AG04450 (cell line): ENCODE data around the gene C9orf85. TPM values are rescaled to one million over a fixed set of nuclear protein-coding genes. Genes with fewer than 3 reads are reported as not detected.
"Not testable (repeated sequence)": the region's sequence is repeated elsewhere in the genome, so short reads cannot be mapped to it uniquely, and the experiment has no call there.

Experiments used
- CTCF ChIA-PET: fragments of 300-600, 350-600 bp; formaldehyde crosslinking; extraction: SDS; loops from one replicate; lab custom pipeline; 2022; ENCODE audit warnings: antibody characterized with exemption, inconsistent platforms; lab: Charles Lee
- POLR2A ChIA-PET: fragments of 350-600 bp; formaldehyde crosslinking; extraction: SDS; loops from one replicate; lab custom pipeline; 2021; ENCODE audit warnings: antibody characterized with exemption, inconsistent platforms; lab: Yijun Ruan, JAX
- DNase-seq: peaks from one replicate; pipeline ENCODE4 v3.0.0-alpha.2; 2011; ENCODE audit warnings: low read depth, low spot score
- H3K27ac ChIP-seq: one replicate; pipeline ENCODE4 v1.5.1; 2012; ENCODE audit warnings: low read depth, low read length, control low read depth
- H3K27me3 ChIP-seq: one replicate; pipeline ENCODE4 v1.6.0; 2012; ENCODE audit warnings: low read length; ENCODE audit not compliant: control insufficient read depth, insufficient read depth
- H3K4me3 ChIP-seq: 2 replicates; pipeline ENCODE4 v1.5.1; 2011; ENCODE audit warnings: mild to moderate bottlenecking, low read depth, low read length, control low read depth
- H3K9me3 ChIP-seq: 2 replicates; pipeline ENCODE4 v1.5.1; 2012; ENCODE audit warnings: low read length; ENCODE audit not compliant: control insufficient read depth, insufficient read depth
- CTCF ChIP-seq: IDR thresholded peaks from 2 replicates; pipeline ENCODE4 v1.5.1; 2011; ENCODE audit warnings: low read depth, low read length, control low read depth, inconsistent platforms
- polyA plus RNA-seq: library from polyadenylated mRNA; depleted of rRNA; stranded (reverse); fragments of >200 nt; gene quantifications from 2 replicates; pipeline ENCODE4 v1.2.3, GENCODE V29; 2011

C9orf85 gene
- polyA plus RNA-seq, 1 experiment = 19.8 TPM

GRCh38 chr9:71895117-71895516, 16.3 kb upstream of the C9orf85 start:
- DNase-seq = no peak
- H3K27ac ChIP-seq = no peak overlapping the region
- POLR2A ChIA-PET = interaction anchor here (1.6 kb wide), 1 partner anchor 16 kb away, joined by 5 read pairs; the partner anchor contains the start of genes ABHD17B and C9orf85
- TF ChIP-seq CTCF = no peak
- no peaks in the 10 kb centered on the region for H3K27me3 ChIP-seq
- H3K9me3 ChIP-seq = no peaks in the 10 kb centered on the region
- CTCF ChIA-PET = no interaction called here
- H3K4me3 ChIP-seq = no peak overlapping the region

GRCh38 chr9:71895955-71896354, 15.5 kb upstream of the C9orf85 start:
- CTCF ChIA-PET = interaction anchor here (0.8 kb wide), 1 partner anchor 27 kb away, joined by 3 read pairs; no protein-coding TSS in a partner anchor
- no peak for DNase-seq

GRCh38 chr9:71896761-71897160, 14.7 kb upstream of the C9orf85 start:
- ChIA-PET CTCF (interaction anchor here (0.6 to 1.5 kb wide), 4 partner anchors 11 to 129 kb away, joined by 3 to 4 read pairs (median 3); no protein-coding TSS in a partner anchor), POLR2A (interaction anchor here (1.6 kb wide), 1 partner anchor 14 kb away, joined by 5 read pairs; the partner anchor contains the start of genes ABHD17B and C9orf85)
- H3K4me3 ChIP-seq = no peak overlapping the region
- H3K9me3 ChIP-seq = no peaks in the 10 kb centered on the region
- no peak for TF ChIP-seq CTCF
- no peak for DNase-seq
- H3K27me3 ChIP-seq = no peaks in the 10 kb centered on the region
- no peak overlapping the region for H3K27ac ChIP-seq

More at GRCh38 chr9:71895955-71896354, 15.5 kb upstream of the C9orf85 start:
- POLR2A ChIA-PET = interaction anchor here (1.6 kb wide), 1 partner anchor 15 kb away, joined by 5 read pairs; the partner anchor contains the start of genes ABHD17B and C9orf85
- no peak overlapping the region for H3K27ac ChIP-seq
- no peaks in the 10 kb centered on the region for H3K27me3 ChIP-seq
- no peaks in the 10 kb centered on the region for H3K9me3 ChIP-seq
- no peak for TF ChIP-seq CTCF
- H3K4me3 ChIP-seq = no peak overlapping the region

GRCh38 chr9:71897577-71897976, 13.9 kb upstream of the C9orf85 start:
- Histone ChIP-seq H3K27ac (no peak overlapping the region), H3K4me3 (no peak overlapping the region), H3K27me3 (no peaks in the 10 kb centered on the region), H3K9me3 (no peaks in the 10 kb centered on the region)
- ChIA-PET POLR2A (no interaction called here), CTCF (interaction anchor here (1.5 kb wide), 1 partner anchor 127 kb away, joined by 3 read pairs; no protein-coding TSS in a partner anchor)
- no peak for TF ChIP-seq CTCF
- DNase-seq = no peak

GRCh38 chr9:71898756-71899155, 12.7 kb upstream of the C9orf85 start:
- not testable (repeated sequence) for H3K9me3 ChIP-seq, H3K27me3 ChIP-seq, H3K27ac ChIP-seq, DNase-seq, H3K4me3 ChIP-seq
- CTCF ChIA-PET = interaction anchor here (1.0 to 1.5 kb wide), 3 partner anchors 8 to 92 kb away, joined by 3 read pairs; no protein-coding TSS in a partner anchor
- POLR2A ChIA-PET = interaction anchor here (0.6 kb wide), 1 partner anchor 12 kb away, joined by 4 read pairs; no protein-coding TSS in a partner anchor
